GM23338 (cell line): ENCODE data around the gene PMIS2. TPM values are rescaled to one million over a fixed set of nuclear protein-coding genes. Genes with fewer than 3 reads are reported as not detected.

Experiments used
- ATAC-seq: fragments of 200-7000 bp; cut with Tn5 transposase; 3 replicates; pipeline ENCODE4 v1.9.1; 2020
- DNase-seq: peaks from one replicate; pipeline ENCODE4 v3.0.0-alpha.2; 2015; ENCODE audit warnings: low spot score
- H2AFZ ChIP-seq: fragments of 200-600 bp; sonication (generic); 2 replicates; pipeline ENCODE4 v1.8.0; 2016; ENCODE audit warnings: antibody characterized with exemption, mild to moderate bottlenecking, moderate library complexity
- H3F3A ChIP-seq: fragments of 200-600 bp; sonication (generic); replicated peaks from 2 replicates; pipeline ENCODE4 v1.8.0; 2017; ENCODE audit warnings: antibody characterized with exemption, mixed run types, low read depth
- H3K27ac ChIP-seq: fragments of 200-600 bp; sonication (generic); 2 replicates; pipeline ENCODE4 v1.6.1; 2016; ENCODE audit warnings: low read depth
- H3K27me3 ChIP-seq: fragments of 200-600 bp; sonication (generic); 2 replicates; pipeline ENCODE4 v1.8.0; 2016; ENCODE audit warnings: mild to moderate bottlenecking, mixed run types, moderate library complexity; ENCODE audit not compliant: insufficient read depth
- H3K36me3 ChIP-seq: fragments of 200-600 bp; sonication (generic); 2 replicates; pipeline ENCODE4 v1.8.0; 2016; ENCODE audit warnings: mild to moderate bottlenecking; ENCODE audit not compliant: insufficient read depth
- H3K4me1 ChIP-seq: fragments of 200-600 bp; sonication (generic); 2 replicates; pipeline ENCODE4 v1.8.0; 2016; ENCODE audit warnings: mild to moderate bottlenecking, moderate library complexity; ENCODE audit not compliant: insufficient read depth
- H3K4me2 ChIP-seq: fragments of 200-600 bp; sonication (generic); 2 replicates; pipeline ENCODE4 v1.7.1; 2017; ENCODE audit warnings: mixed run types
- H3K4me3 ChIP-seq: fragments of 200-600 bp; sonication (generic); 2 replicates; pipeline ENCODE4 v1.6.1; 2016; ENCODE audit warnings: mixed run types
- H3K79me2 ChIP-seq: fragments of 200-600 bp; sonication (generic); replicated peaks from 2 replicates; pipeline ENCODE4 v1.8.0; 2017; ENCODE audit warnings: mild to moderate bottlenecking; ENCODE audit not compliant: insufficient read depth
- H3K9me2 ChIP-seq: fragments of 200-600 bp; sonication (generic); 2 replicates; pipeline ENCODE4 v1.8.0; 2017; ENCODE audit not compliant: insufficient read depth
- H4K20me1 ChIP-seq: fragments of 200-600 bp; sonication (generic); replicated peaks from 2 replicates; pipeline ENCODE4 v1.8.0; 2017; ENCODE audit warnings: mild to moderate bottlenecking; ENCODE audit not compliant: insufficient read depth
- H3K27ac Mint-ChIP-seq: 2 replicates; pipeline ENCODE4 v1.8.0; 2020; ENCODE audit warnings: inconsistent platforms, mild to moderate bottlenecking, moderate library complexity, mixed read lengths
- H3K27me3 Mint-ChIP-seq: 3 replicates; pipeline ENCODE4 v1.8.0; 2022; ENCODE audit warnings: low read depth, mild to moderate bottlenecking, moderate library complexity, mixed read lengths, inconsistent platforms; ENCODE audit not compliant: insufficient read depth, poor library complexity
- H3K36me3 Mint-ChIP-seq: 3 replicates; pipeline ENCODE4 v1.8.0; 2021; ENCODE audit warnings: low read depth, mild to moderate bottlenecking, inconsistent platforms, moderate library complexity, mixed read lengths
- H3K4me1 Mint-ChIP-seq: 3 replicates; pipeline ENCODE4 v1.8.0; 2020; ENCODE audit warnings: mild to moderate bottlenecking, inconsistent platforms, mixed read lengths
- H3K4me3 Mint-ChIP-seq: 3 replicates; pipeline ENCODE4 v1.8.0; 2021; ENCODE audit warnings: moderate library complexity, mild to moderate bottlenecking, inconsistent platforms, mixed read lengths
- H3K9me3 Mint-ChIP-seq: 3 replicates; pipeline ENCODE4 v1.8.0; 2020; ENCODE audit warnings: moderate library complexity, mild to moderate bottlenecking, inconsistent platforms, mixed read lengths
- CREB1 ChIP-seq: fragments of 250-450 bp; sonication (Bioruptor Pico); IDR thresholded peaks from 2 replicates; pipeline ENCODE4 v1.5.0; 2020; ENCODE audit warnings: low read depth, mild to moderate bottlenecking, moderate library complexity
- CTCF ChIP-seq, 2 experiments: fragments of 200-600 bp in 1 of 2; sonication (generic) in 1 of 2; conservative IDR thresholded peaks; 2 replicates each; pipeline versions ENCODE4 v1.5.1 to v1.6.1; 2016 to 2017; ENCODE audit warnings: antibody characterized with exemption in 2 of 2, low read depth in 2 of 2, mild to moderate bottlenecking in 2 of 2, moderate library complexity in 1 of 2
- ETS1 ChIP-seq: IDR thresholded peaks from 2 replicates; pipeline ENCODE4 v1.6.1; 2016; ENCODE audit warnings: antibody characterized with exemption
- EZH2 ChIP-seq: fragments of 200-600 bp; sonication (generic); IDR thresholded peaks from one replicate; pipeline ENCODE4 v1.8.0; 2017; ENCODE audit warnings: antibody characterized with exemption, mild to moderate bottlenecking, low read depth; ENCODE audit not compliant: unreplicated experiment
- JUNB ChIP-seq: IDR thresholded peaks from one replicate; pipeline ENCODE4 v1.6.1; 2016; ENCODE audit warnings: antibody characterized with exemption; ENCODE audit not compliant: unreplicated experiment
- NANOG ChIP-seq: IDR thresholded peaks from 2 replicates; pipeline ENCODE4 v1.6.1; 2016; ENCODE audit warnings: antibody characterized with exemption, borderline replicate concordance
- POLR2AphosphoS5 ChIP-seq: IDR thresholded peaks from 2 replicates; pipeline ENCODE4 v1.6.1; 2016; ENCODE audit warnings: antibody characterized with exemption, low read depth
- REST ChIP-seq: IDR thresholded peaks from one replicate; pipeline ENCODE4 v1.6.1; 2018; ENCODE audit warnings: antibody characterized with exemption; ENCODE audit not compliant: unreplicated experiment
- STAT1 ChIP-seq: IDR thresholded peaks from one replicate; pipeline ENCODE4 v1.6.1; 2016; ENCODE audit warnings: antibody characterized with exemption; ENCODE audit not compliant: unreplicated experiment
- ZNF114 ChIP-seq: fragments of 250-450 bp; sonication (Bioruptor Pico); IDR thresholded peaks from 2 replicates; pipeline ENCODE4 v1.5.0; 2020; ENCODE audit warnings: mild to moderate bottlenecking, moderate library complexity
- ZNF331 ChIP-seq: fragments of 250-450 bp; sonication (Bioruptor Pico); IDR thresholded peaks from 2 replicates; pipeline ENCODE4 v1.5.0; 2020; ENCODE audit warnings: low read depth, mild to moderate bottlenecking, moderate library complexity
- ZNF462 ChIP-seq: fragments of 250-450 bp; sonication (Bioruptor Pico); IDR thresholded peaks from 2 replicates; pipeline ENCODE4 v1.5.0; 2020; ENCODE audit warnings: mild to moderate bottlenecking, moderate library complexity
- polyA plus RNA-seq: library from polyadenylated mRNA; unstranded; fragments of >200 nt; fragmentation: Nextera tagmentation; extraction: Ambion mirVana; gene quantifications from 2 replicates; pipeline ENCODE4 v1.2.1, GENCODE V29; 2016
- total RNA-seq: library from RNA; depleted of rRNA; stranded (reverse); fragments of >200 nt; shearing (Covaris generic); gene quantifications from 2 replicates; pipeline ENCODE4 v1.2.3, GENCODE V29; 2014

PMIS2 gene
- total and polyA plus RNA-seq, 2 experiments from 2014 or later, result not detected

GRCh38 chr19:35565016-35565856, 20.7 kb upstream of the PMIS2 start (continued):
- TF ChIP-seq STAT1 (no peak), ZNF114 (CRISPR knock-in tag) (no peak), POLR2AphosphoS5 (no peak), JUNB (no peak), NANOG (no peak)

- Histone ChIP-seq H2AFZ (no peak overlapping the region), H3K36me3 (no peaks in the 10 kb centered on the region), H3F3A (no peaks in the 10 kb centered on the region), H3K79me2 (no peaks in the 10 kb centered on the region), H3K4me2 (no peak overlapping the region), H3K27me3 (no peaks in the 10 kb centered on the region), H3K4me1 (no peaks in the 10 kb centered on the region), H3K4me3 (no peak overlapping the region), H4K20me1 (no peaks in the 10 kb centered on the region), H3K9me2 (no peaks in the 10 kb centered on the region), H3K27ac (no peak overlapping the region)
- Mint-ChIP-seq H3K4me3 (no peak overlapping the region), H3K4me1 (peaks cover 14% of the 10 kb centered on the region; the same call in 2 of the 3 replicates), H3K9me3 (no peaks in the 10 kb centered on the region), H3K27me3 (peaks cover 1% of the 10 kb centered on the region), H3K27ac (no peak overlapping the region), H3K36me3 (no peaks in the 10 kb centered on the region)
- DNase-seq (no peak), ATAC-seq (no peak)
- TF ChIP-seq ETS1 (no peak), JUNB (no peak), ZNF331 (CRISPR knock-in tag) (no peak), REST (no peak), STAT1 (no peak), NANOG (no peak), CREB1 (no peak), EZH2 (no peak), CTCF (conservative IDR thresholded peaks at IDR 0.05; ENCODE audit: low read depth in 2 of 2) (no peak), ZNF462 (CRISPR knock-in tag) (no peak), ZNF114 (CRISPR knock-in tag) (no peak)
Measured at GRCh38 chr19:35566738-35567137, 19.2 kb upstream of the PMIS2 start.
